PC-9 (cell line): ENCODE data around the gene BRF1. TPM values are rescaled to one million over a fixed set of nuclear protein-coding genes. Genes with fewer than 3 reads are reported as not detected.
"Not testable (repeated sequence)": the region's sequence is repeated elsewhere in the genome, so short reads cannot be mapped to it uniquely, and the experiment has no call there.

Source experiments
- BruUV-seq: library from RNA; stranded (reverse); fragments of 400-500 nt; replicated peaks from 2 replicates; lab custom pipeline; 2021; lab: Mats Ljungman, UMichigan
- CTCF ChIA-PET: fragments of 300-600 bp; sonication (Branson Sonifier 250); formaldehyde crosslinking; loops from one replicate; lab custom pipeline; 2022; ENCODE audit warnings: antibody characterized with exemption; lab: Charles Lee
- POLR2A ChIA-PET: fragments of 300-600 bp; sonication (Branson Sonifier 250); formaldehyde crosslinking; loops from one replicate; lab custom pipeline; 2022; ENCODE audit warnings: antibody characterized with exemption; ENCODE audit not compliant: unreplicated experiment; lab: Charles Lee
- DNase-seq, 2 experiments: peaks; one replicate each; pipeline versions ENCODE4 v3.0.0 to v3.0.0-alpha.2; 2015 to 2022; ENCODE audit warnings: mixed read lengths in 1 of 2
- H2AFZ ChIP-seq: fragments of 200-600 bp; sonication (generic); 2 replicates; pipeline ENCODE4 v1.8.1; 2017; ENCODE audit warnings: antibody characterized with exemption
- H3F3A ChIP-seq: fragments of 200-600 bp; sonication (generic); 2 replicates; pipeline ENCODE4 v1.8.1; 2017; ENCODE audit warnings: antibody characterized with exemption, mild to moderate bottlenecking, low read depth; ENCODE audit not compliant: insufficient read depth
- H3K27ac ChIP-seq: fragments of 200-600 bp; sonication (generic); 2 replicates; pipeline ENCODE4 v1.6.1; 2016; ENCODE audit warnings: mixed run types
- H3K27me3 ChIP-seq: fragments of 200-600 bp; sonication (generic); 2 replicates; pipeline ENCODE4 v1.6.1; 2016; ENCODE audit warnings: low read depth, mixed run types; ENCODE audit not compliant: insufficient read depth
- H3K36me3 ChIP-seq: fragments of 200-600 bp; sonication (generic); 2 replicates; pipeline ENCODE4 v1.6.1; 2016; ENCODE audit warnings: low read depth, mixed run types
- H3K4me1 ChIP-seq: fragments of 200-600 bp; sonication (generic); replicated peaks from 2 replicates; pipeline ENCODE4 v1.6.1; 2016; ENCODE audit warnings: mixed run types; ENCODE audit not compliant: insufficient read depth
- H3K4me2 ChIP-seq: fragments of 200-600 bp; sonication (generic); 2 replicates; pipeline ENCODE4 v1.6.1; 2017; ENCODE audit warnings: mixed run types
- H3K4me3 ChIP-seq: fragments of 200-600 bp; sonication (generic); 2 replicates; pipeline ENCODE4 v1.6.1; 2016; ENCODE audit warnings: mixed run types
- H3K79me2 ChIP-seq: fragments of 200-600 bp; sonication (generic); 2 replicates; pipeline ENCODE4 v1.6.1; 2017; ENCODE audit warnings: low read depth, mixed run types
- H3K9me2 ChIP-seq: fragments of 200-600 bp; sonication (generic); 2 replicates; pipeline ENCODE4 v1.8.1; 2017; ENCODE audit warnings: mild to moderate bottlenecking; ENCODE audit not compliant: insufficient read depth
- H3K9me3 ChIP-seq: fragments of 200-600 bp; sonication (generic); 2 replicates; pipeline ENCODE4 v1.8.1; 2016; ENCODE audit warnings: low read depth; ENCODE audit not compliant: insufficient read depth
- H4K20me1 ChIP-seq: fragments of 200-600 bp; sonication (generic); 2 replicates; pipeline ENCODE4 v1.8.1; 2017; ENCODE audit not compliant: insufficient read depth
- CTCF ChIP-seq: fragments of 200-600 bp; sonication (generic); conservative IDR thresholded peaks from 2 replicates; pipeline ENCODE4 v1.6.1; 2017; ENCODE audit warnings: mixed run types, antibody characterized with exemption, mild to moderate bottlenecking, moderate library complexity
- EZH2 ChIP-seq: fragments of 200-600 bp; sonication (generic); IDR thresholded peaks from 2 replicates; pipeline ENCODE4 v1.8.0; 2017; ENCODE audit warnings: antibody characterized with exemption, low read depth
- intact Hi-C: fragments of 100-400 bp; cut with micrococcal nuclease; formaldehyde crosslinking; loops from one replicate; pipeline ENCODE4 v1.10.0; 2022; ENCODE audit not compliant: unreplicated experiment
- total RNA-seq: library from RNA; stranded (reverse); gene quantifications from 2 replicates; pipeline ENCODE4 v1.2.3, GENCODE V29; 2021

BRF1 gene
- total RNA-seq, 1 experiment from 2014 or later, result 24.8 TPM

- DNase-seq, result peak; percentile 86 to 97
- H3F3A ChIP-seq, result peaks cover 14% of the 10 kb centered on the region; the same call in 1 of the 2 replicates
- peak overlapping the region; percentile 86 for H3K4me2 ChIP-seq
- no peaks in the 10 kb centered on the region for H3K36me3 ChIP-seq
- POLR2A ChIA-PET, result interaction anchor here (0.5 to 1.0 kb wide), 6 partner anchors 10 to 620 kb away, joined by 3 to 16 read pairs (median 5); partner anchors contain the start of gene PACS2
- peak overlapping the region; percentile 82 for H3K4me3 ChIP-seq
- peaks cover 13% of the 10 kb centered on the region; the same call in 1 of the 2 replicates for H4K20me1 ChIP-seq
- no peak for TF ChIP-seq CTCF
- TF ChIP-seq EZH2, result no peak
- H3K27ac ChIP-seq, result peak overlapping the region; percentile 55
- CTCF ChIA-PET, result interaction anchor here (0.6 kb wide), 3 partner anchors 213 to 549 kb away, joined by 3 to 4 read pairs (median 3); no protein-coding TSS in a partner anchor
- H2AFZ ChIP-seq, result peak overlapping the region; percentile 88
- H3K4me1 ChIP-seq, result peaks cover 9% of the 10 kb centered on the region
- peaks cover 40% of the 10 kb centered on the region for H3K79me2 ChIP-seq
- TSS peak; percentile 27 for BruUV-seq
- no peaks in the 10 kb centered on the region for H3K9me2 ChIP-seq
- no peaks in the 10 kb centered on the region for H3K27me3 ChIP-seq
- intact Hi-C loops, result loop anchor here (5.0 kb wide), 2 partner anchors 181 to 329 kb away; no protein-coding TSS in a partner anchor
- H3K9me3 ChIP-seq, result no peaks in the 10 kb centered on the region
Observed at GRCh38 chr14:105301103-105301914, 508 bp upstream of the BRF1 start.

DNA sequence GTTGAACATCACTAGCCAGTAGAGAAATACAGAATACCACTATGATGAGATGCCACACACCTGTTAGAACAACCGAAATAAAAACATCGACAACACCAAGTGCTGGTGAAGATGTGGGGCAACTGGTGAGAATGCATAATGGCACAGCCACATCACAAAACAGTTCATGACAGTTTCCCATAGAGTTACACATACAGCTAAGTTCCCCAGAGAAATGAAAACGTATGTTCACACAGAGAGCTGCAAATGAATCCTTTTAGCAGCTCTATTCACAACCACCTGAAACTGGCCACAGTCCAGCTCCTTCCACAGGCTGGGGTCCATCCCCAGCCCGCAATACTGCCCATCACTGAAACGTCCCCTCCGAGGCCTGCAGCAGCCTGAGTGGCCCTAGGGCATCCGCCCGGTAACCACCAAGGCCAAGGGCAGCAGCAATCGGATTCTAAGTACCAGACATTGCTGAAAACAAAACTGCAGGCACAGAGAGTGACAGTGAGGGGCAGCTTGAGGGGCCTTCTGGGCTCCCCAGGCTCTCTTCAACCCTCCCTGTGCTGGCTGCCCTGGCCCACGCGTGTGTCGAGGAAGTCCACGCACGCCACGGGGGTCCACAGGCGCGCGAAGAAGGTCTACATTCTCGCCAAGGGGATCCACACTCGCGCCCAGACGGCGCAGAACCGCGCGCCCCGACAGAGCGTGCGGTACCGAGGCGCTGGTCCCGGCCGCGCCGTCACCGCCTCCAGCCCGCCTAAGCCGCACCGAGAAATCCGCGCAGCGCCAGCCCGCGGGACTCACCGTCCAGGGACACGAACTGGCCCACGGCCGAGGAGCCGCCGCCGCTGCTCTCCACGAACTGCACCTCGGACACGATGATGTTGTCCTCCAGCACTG is 903 bp downstream of the BRF1 start:
- DNase-seq, result no peak
- peak overlapping the region; percentile 86 for H3K4me2 ChIP-seq
- peaks cover 18% of the 10 kb centered on the region; the same call in 1 of the 2 replicates for H4K20me1 ChIP-seq
- peaks cover 14% of the 10 kb centered on the region; the same call in 1 of the 2 replicates for H3F3A ChIP-seq
- peak overlapping the region; percentile 82 for H3K4me3 ChIP-seq
- no peaks in the 10 kb centered on the region for H3K36me3 ChIP-seq
- H3K27me3 ChIP-seq, result no peaks in the 10 kb centered on the region
- BruUV-seq, result TSS peak; percentile 31
- H3K79me2 ChIP-seq, result peaks cover 54% of the 10 kb centered on the region
- intact Hi-C loops, result loop anchor here (5.0 kb wide), 2 partner anchors 182 to 328 kb away; no protein-coding TSS in a partner anchor
- peaks cover 9% of the 10 kb centered on the region for H3K4me1 ChIP-seq
- TF ChIP-seq CTCF (no peak), EZH2 (no peak)
- H3K9me2 ChIP-seq, result no peaks in the 10 kb centered on the region
- ChIA-PET CTCF (no interaction called here), POLR2A (no interaction called here)
- no peak overlapping the region for H3K27ac ChIP-seq
- H2AFZ ChIP-seq, result peak overlapping the region; percentile 89
- H3K9me3 ChIP-seq, result no peaks in the 10 kb centered on the region

DNA sequence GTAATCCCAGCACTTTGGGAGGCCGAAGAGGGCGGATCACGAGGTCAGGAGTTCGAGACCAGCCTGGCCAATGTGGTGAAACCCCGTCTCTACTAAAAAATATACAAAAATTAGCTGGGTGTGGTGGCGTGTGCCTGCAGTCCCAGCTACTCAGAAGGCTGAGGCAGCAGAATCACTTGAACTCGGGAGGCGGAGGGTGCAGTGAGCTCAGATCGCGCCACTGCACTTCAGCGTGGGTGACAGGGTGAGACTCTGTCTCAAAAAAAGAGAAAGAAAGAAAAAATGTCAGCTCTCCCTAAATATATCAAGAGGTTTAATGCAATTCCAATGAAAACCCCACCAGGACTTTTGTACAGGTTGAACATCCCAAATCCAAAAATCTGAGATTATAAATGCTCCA is 3.5 kb downstream of the BRF1 start:
- H3F3A ChIP-seq, CTCF ChIA-PET, BruUV-seq, intact Hi-C loops, POLR2A ChIA-PET, H3K4me3 ChIP-seq, H3K4me1 ChIP-seq, H3K9me2 ChIP-seq, DNase-seq, H3K27ac ChIP-seq, H3K4me2 ChIP-seq, H3K9me3 ChIP-seq, H2AFZ ChIP-seq, H3K36me3 ChIP-seq, H3K27me3 ChIP-seq: not testable (repeated sequence)
- peaks cover 28% of the 10 kb centered on the region for H4K20me1 ChIP-seq
- peaks cover 74% of the 10 kb centered on the region for H3K79me2 ChIP-seq
